ENCODE results near the gene TAF1B.
A peak's percentile ranks its signal among the peaks of the same experiment; 100 is the strongest.

Gene TAF1B

GRCh38 chr2:9814129-9814868 is 29.0 kb upstream of the TAF1B start:
- H3K9ac ChIP-seq = no peak overlapping the region
- no peaks in the 10 kb centered on the region for H3K36me3 ChIP-seq
- peaks cover 60% of the 10 kb centered on the region for H3K4me1 ChIP-seq
- no peaks in the 10 kb centered on the region for H3K9me3 ChIP-seq
- peak overlapping the region; percentile 65 for H3K4me2 ChIP-seq
- no peaks in the 10 kb centered on the region for H4K20me1 ChIP-seq
- H3K27ac ChIP-seq = no peak overlapping the region
- H3K27me3 ChIP-seq = no peaks in the 10 kb centered on the region
- TF ChIP-seq Cebpa-rat (IDR thresholded peaks at IDR 0.05) = no peak
- H3K4me3 ChIP-seq = no peak overlapping the region

- Histone ChIP-seq H4K20me1 (no peaks in the 10 kb centered on the region), H3K9me3 (no peaks in the 10 kb centered on the region), H3K4me3 (no peak overlapping the region), H3K27ac (no peak overlapping the region), H3K36me3 (no peaks in the 10 kb centered on the region), H3K27me3 (no peaks in the 10 kb centered on the region), H3K9ac (no peak overlapping the region), H3K4me1 (peaks cover 57% of the 10 kb centered on the region), H3K4me2 (no peak overlapping the region)
- no peak for TF ChIP-seq Cebpa-rat (IDR thresholded peaks at IDR 0.05)
These were observed 28.2 kb upstream of the TAF1B start for GRCh38 chr2:9815076-9815475.

GRCh38 chr2:9815844-9816279 is 27.4 kb upstream of the TAF1B start:
- H3K4me3 ChIP-seq = no peak overlapping the region
- no peaks in the 10 kb centered on the region for H3K27me3 ChIP-seq
- peaks cover 50% of the 10 kb centered on the region for H3K4me1 ChIP-seq
- H3K9ac ChIP-seq = no peak overlapping the region
- H3K9me3 ChIP-seq = no peaks in the 10 kb centered on the region
- no peak overlapping the region for H3K27ac ChIP-seq
- no peaks in the 10 kb centered on the region for H4K20me1 ChIP-seq
- peak overlapping the region; percentile 50 for H3K4me2 ChIP-seq
- no peak for TF ChIP-seq Cebpa-rat (IDR thresholded peaks at IDR 0.05)
- H3K36me3 ChIP-seq = no peaks in the 10 kb centered on the region

DNA sequence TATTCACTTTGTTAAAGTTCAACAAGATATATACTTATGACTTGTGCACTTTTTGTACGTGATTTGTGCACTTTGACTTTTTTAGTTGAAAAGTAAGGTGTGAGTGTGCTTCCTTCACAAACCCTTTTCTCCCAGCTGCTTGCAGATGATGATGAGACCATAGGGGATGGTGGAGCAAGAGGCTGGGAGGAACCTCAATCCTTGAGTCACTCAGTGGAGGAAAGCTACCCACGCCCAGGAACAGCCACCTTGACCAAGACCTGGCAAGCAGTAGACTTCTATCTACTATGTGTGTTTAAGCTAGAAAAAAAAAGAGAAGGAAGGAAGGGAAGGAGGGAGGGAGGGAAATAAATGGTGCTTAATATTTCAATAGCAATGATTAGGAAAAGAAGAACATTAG is 25.2 kb upstream of the TAF1B start:
- H3K4me3 ChIP-seq = no peak overlapping the region
- H3K36me3 ChIP-seq = no peaks in the 10 kb centered on the region
- H3K27me3 ChIP-seq = no peaks in the 10 kb centered on the region
- no peaks in the 10 kb centered on the region for H4K20me1 ChIP-seq
- H3K9me3 ChIP-seq = no peaks in the 10 kb centered on the region
- TF ChIP-seq Cebpa-rat (IDR thresholded peaks at IDR 0.05) = no peak
- H3K27ac ChIP-seq = no peak overlapping the region
- H3K4me1 ChIP-seq = peaks cover 27% of the 10 kb centered on the region
- H3K9ac ChIP-seq = no peak overlapping the region
- H3K4me2 ChIP-seq = no peak overlapping the region

GRCh38 chr2:9819551-9819950 is 23.7 kb upstream of the TAF1B start:
- no peak overlapping the region for H3K9ac ChIP-seq
- H3K4me1 ChIP-seq = peaks cover 13% of the 10 kb centered on the region
- H3K4me3 ChIP-seq = no peak overlapping the region
- no peak for TF ChIP-seq Cebpa-rat (IDR thresholded peaks at IDR 0.05)
- no peaks in the 10 kb centered on the region for H3K9me3 ChIP-seq
- no peaks in the 10 kb centered on the region for H3K36me3 ChIP-seq
- H4K20me1 ChIP-seq = no peaks in the 10 kb centered on the region
- H3K27me3 ChIP-seq = no peaks in the 10 kb centered on the region
- no peak overlapping the region for H3K27ac ChIP-seq
- H3K4me2 ChIP-seq = no peak overlapping the region

DNA sequence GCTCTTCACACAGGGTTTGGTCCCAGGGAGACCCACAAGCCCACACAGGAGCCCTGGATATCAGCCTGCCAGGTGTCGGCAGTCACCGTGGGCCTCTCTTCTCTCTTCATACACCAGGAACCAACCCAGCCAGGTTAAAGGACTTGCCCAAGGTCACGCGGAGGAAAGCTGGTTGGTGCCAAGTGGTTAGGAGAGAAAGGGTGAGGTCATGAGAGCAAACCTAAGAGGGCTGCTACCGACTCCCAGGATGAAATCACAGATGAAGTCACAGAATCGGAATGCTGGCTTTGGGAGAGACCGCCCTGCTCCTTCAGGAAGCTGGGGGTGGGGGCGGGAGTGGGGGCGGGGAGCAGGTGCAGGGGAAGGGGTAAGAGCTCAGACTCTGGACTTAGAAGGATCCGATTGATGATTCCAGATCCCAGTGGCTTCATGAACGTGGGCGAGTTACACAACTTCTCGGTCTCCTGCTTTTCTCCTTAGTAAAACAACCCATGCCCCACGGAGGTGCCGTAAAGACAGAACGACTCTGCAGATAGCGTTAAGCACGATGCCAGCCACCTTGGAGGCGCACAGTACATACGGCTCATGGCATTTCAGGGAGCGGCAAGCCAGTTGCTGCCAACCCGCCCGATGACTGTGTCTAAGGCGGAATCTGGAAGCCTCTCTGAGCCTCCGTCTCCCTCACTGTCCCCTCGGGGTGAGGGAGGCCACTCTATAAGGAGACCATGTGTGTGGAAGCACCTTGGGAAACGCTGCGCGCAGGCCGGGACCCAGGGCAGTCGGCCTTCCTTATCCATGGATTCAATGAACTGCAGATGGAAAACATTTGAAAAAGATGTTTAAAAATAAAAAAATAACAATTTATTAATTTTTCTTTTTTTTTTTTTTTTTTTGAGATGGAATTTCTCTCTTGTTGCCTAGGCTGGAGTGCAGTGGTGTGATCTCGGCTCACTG is 23.0 kb upstream of the TAF1B start:
- no peaks in the 10 kb centered on the region for H4K20me1 ChIP-seq
- no peak overlapping the region for H3K4me2 ChIP-seq
- no peaks in the 10 kb centered on the region for H3K9me3 ChIP-seq
- H3K27ac ChIP-seq = no peak overlapping the region
- no peaks in the 10 kb centered on the region for H3K27me3 ChIP-seq
- H3K4me3 ChIP-seq = no peak overlapping the region
- no peaks in the 10 kb centered on the region for H3K36me3 ChIP-seq
- peaks cover 12% of the 10 kb centered on the region for H3K4me1 ChIP-seq
- H3K9ac ChIP-seq = no peak overlapping the region
- TF ChIP-seq Cebpa-rat (IDR thresholded peaks at IDR 0.05) = no peak

GRCh38 chr2:9821805-9822445 is 21.3 kb upstream of the TAF1B start:
- no peak for TF ChIP-seq Cebpa-rat (IDR thresholded peaks at IDR 0.05)
- no peaks in the 10 kb centered on the region for H3K36me3 ChIP-seq

DNA sequence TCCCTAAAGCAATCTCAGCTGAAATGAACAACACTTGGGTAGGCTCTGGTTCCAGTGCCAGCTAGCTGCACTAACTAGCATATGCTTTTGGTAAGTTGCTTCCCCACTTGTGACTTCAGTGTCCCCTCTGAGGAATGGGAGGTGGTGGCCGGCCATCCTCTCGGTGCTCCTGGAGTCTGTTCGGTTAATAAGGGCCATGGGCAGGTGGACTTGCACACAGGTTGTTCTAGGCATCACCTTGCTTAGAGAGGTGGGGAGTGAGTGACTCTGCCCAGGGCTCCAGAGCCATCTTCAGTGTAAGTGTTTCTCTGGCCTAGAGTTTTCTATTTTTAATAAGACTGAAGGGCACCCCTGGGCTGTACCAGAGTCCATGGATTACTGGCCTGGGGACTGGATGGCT is 18.8 kb upstream of the TAF1B start:
- Histone ChIP-seq H3K9ac (no peak overlapping the region), H3K4me1 (no peaks in the 10 kb centered on the region), H3K36me3 (no peaks in the 10 kb centered on the region), H3K4me3 (no peak overlapping the region), H3K27me3 (no peaks in the 10 kb centered on the region), H4K20me1 (no peaks in the 10 kb centered on the region), H3K9me3 (no peaks in the 10 kb centered on the region), H3K27ac (no peak overlapping the region), H3K4me2 (no peak overlapping the region)
- no peak for TF ChIP-seq Cebpa-rat (IDR thresholded peaks at IDR 0.05)

More at GRCh38 chr2:9821805-9822445, 21.3 kb upstream of the TAF1B start:
- no peak overlapping the region for H3K9ac ChIP-seq
- H3K9me3 ChIP-seq = no peaks in the 10 kb centered on the region
- H3K27me3 ChIP-seq = no peaks in the 10 kb centered on the region
- no peak overlapping the region for H3K4me3 ChIP-seq
- H4K20me1 ChIP-seq = no peaks in the 10 kb centered on the region
- no peaks in the 10 kb centered on the region for H3K4me1 ChIP-seq
- H3K27ac ChIP-seq = no peak overlapping the region
- H3K4me2 ChIP-seq = no peak overlapping the region

- H3K4me3 ChIP-seq = no peak overlapping the region
- no peaks in the 10 kb centered on the region for H3K9me3 ChIP-seq
- no peaks in the 10 kb centered on the region for H4K20me1 ChIP-seq
- TF ChIP-seq Cebpa-rat (IDR thresholded peaks at IDR 0.05) = no peak
- no peak overlapping the region for H3K4me2 ChIP-seq
- H3K36me3 ChIP-seq = no peaks in the 10 kb centered on the region
- no peak overlapping the region for H3K27ac ChIP-seq
- no peak overlapping the region for H3K9ac ChIP-seq
- H3K4me1 ChIP-seq = no peaks in the 10 kb centered on the region
- no peaks in the 10 kb centered on the region for H3K27me3 ChIP-seq
These were observed 18.1 kb upstream of the TAF1B start for GRCh38 chr2:9824956-9825720.
